ENCODE results near the gene PDCL3. TPM values are rescaled to one million over a fixed set of nuclear protein-coding genes. Genes with fewer than 3 reads are reported as not detected.

The PDCL3 gene
- total RNA-seq, 3 donors from 2014 or later (not counting 1 experiment from before 2014, with no cell fraction given), result 22.3 to 27.3 (median 24.8) TPM

GRCh38 chr2:100541404-100541803 lies 21.4 kb upstream of the PDCL3 start:
- 82% methylated on average over 3 of the region's 3 CpGs for WGBS (ENCODE audit: insufficient coverage)
- Histone ChIP-seq H3K27me3 (ENCODE audit: control insufficient read depth, insufficient read depth, low read length) (no peaks in the 10 kb centered on the region), H3K36me3 (ENCODE audit: control insufficient read depth, insufficient read depth, low read length) (no peaks in the 10 kb centered on the region), H3K9me3 (ENCODE audit: control insufficient read depth, insufficient read depth, low read length) (no peaks in the 10 kb centered on the region), H3K4me1 (ENCODE audit: control insufficient read depth, insufficient read depth, low read length) (no peaks in the 10 kb centered on the region), H3K4me3 (ENCODE audit: low read length) (no peak overlapping the region), H3K27ac (ENCODE audit: low read length) (no peak overlapping the region)
- Mint-ChIP-seq H3K27me3 (ENCODE audit: low read depth in 2 of 2) (peaks cover 4 to 10% of the 10 kb centered on the region in 2 donors), H3K4me3 (no peak overlapping the region), H3K9me3 (no peaks in the 10 kb centered on the region), H3K36me3 (no peaks in the 10 kb centered on the region), H3K4me1 (no peaks in the 10 kb centered on the region), H3K27ac (no peak overlapping the region)
- intact Hi-C loops (cut with micrococcal nuclease), result no loop called here
- no peak for ATAC-seq
- TF ChIP-seq, protein P1, sequence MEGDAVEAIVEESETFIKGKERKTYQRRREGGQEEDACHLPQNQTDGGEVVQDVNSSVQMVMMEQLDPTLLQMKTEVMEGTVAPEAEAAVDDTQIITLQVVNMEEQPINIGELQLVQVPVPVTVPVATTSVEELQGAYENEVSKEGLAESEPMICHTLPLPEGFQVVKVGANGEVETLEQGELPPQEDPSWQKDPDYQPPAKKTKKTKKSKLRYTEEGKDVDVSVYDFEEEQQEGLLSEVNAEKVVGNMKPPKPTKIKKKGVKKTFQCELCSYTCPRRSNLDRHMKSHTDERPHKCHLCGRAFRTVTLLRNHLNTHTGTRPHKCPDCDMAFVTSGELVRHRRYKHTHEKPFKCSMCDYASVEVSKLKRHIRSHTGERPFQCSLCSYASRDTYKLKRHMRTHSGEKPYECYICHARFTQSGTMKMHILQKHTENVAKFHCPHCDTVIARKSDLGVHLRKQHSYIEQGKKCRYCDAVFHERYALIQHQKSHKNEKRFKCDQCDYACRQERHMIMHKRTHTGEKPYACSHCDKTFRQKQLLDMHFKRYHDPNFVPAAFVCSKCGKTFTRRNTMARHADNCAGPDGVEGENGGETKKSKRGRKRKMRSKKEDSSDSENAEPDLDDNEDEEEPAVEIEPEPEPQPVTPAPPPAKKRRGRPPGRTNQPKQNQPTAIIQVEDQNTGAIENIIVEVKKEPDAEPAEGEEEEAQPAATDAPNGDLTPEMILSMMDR (IDR thresholded peaks at IDR 0.05), result no peak
- no peak for DNase-seq

- Histone ChIP-seq H3K4me3 (ENCODE audit: low read length) (no peak overlapping the region), H3K27ac (ENCODE audit: low read length) (no peak overlapping the region), H3K9me3 (ENCODE audit: control insufficient read depth, insufficient read depth, low read length) (no peaks in the 10 kb centered on the region), H3K27me3 (ENCODE audit: control insufficient read depth, insufficient read depth, low read length) (no peaks in the 10 kb centered on the region), H3K36me3 (ENCODE audit: control insufficient read depth, insufficient read depth, low read length) (no peaks in the 10 kb centered on the region), H3K4me1 (ENCODE audit: control insufficient read depth, insufficient read depth, low read length) (no peaks in the 10 kb centered on the region)
- WGBS (ENCODE audit: insufficient coverage), result 96% methylated on average over 6 of the region's 6 CpGs
- H3K9me3 Mint-ChIP-seq, result no peaks in the 10 kb centered on the region
- no peak for DNase-seq
- H3K27me3 Mint-ChIP-seq (ENCODE audit: low read depth in 2 of 2), result peaks cover 10 to 21% of the 10 kb centered on the region in 2 donors
- H3K36me3 Mint-ChIP-seq, result no peaks in the 10 kb centered on the region
- no peak overlapping the region for H3K27ac Mint-ChIP-seq
- TF ChIP-seq, protein P1 (IDR thresholded peaks at IDR 0.05), result no peak
- intact Hi-C loops (cut with micrococcal nuclease), result no loop called here
- no peaks in the 10 kb centered on the region for H3K4me1 Mint-ChIP-seq
- H3K4me3 Mint-ChIP-seq, result no peak overlapping the region
- ATAC-seq, result no peak
These were observed 20.4 kb upstream of the PDCL3 start for GRCh38 chr2:100542418-100542817.

DNA sequence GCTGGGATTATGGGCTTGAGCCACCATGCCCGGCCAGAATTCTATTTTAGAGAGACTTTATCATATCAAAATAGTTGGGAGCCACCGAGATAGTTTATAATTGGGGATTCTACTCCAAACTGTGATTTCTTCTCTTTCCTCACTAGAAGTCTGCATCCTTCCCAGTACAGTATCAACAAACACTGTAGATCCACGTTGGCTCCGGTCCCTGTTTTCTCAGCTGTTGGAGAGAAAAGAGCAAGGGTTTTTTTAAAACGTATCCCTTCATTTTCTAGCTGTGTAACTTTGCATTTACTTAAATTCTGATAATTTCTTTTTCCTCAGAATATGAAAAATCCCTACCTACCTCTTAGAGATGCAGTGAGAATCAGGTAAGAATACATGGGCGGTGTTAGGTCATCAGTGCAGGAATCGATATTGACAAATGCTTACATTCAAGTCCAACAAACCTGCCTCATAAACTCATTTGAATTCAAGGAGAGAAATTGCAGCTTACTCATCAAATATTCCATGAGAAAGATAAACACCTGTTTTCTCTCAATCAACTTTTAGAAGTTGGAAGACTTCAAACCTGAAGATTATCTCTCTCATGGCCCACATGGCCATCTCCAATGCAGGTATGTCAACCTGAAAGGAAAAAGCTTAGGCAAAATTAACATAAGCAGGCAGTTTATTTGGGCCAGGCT lies 17.7 kb upstream of the PDCL3 start:
- Mint-ChIP-seq H3K9me3 (no peaks in the 10 kb centered on the region), H3K27me3 (ENCODE audit: low read depth in 2 of 2) (peaks cover 21 to 32% of the 10 kb centered on the region in 2 donors), H3K36me3 (no peaks in the 10 kb centered on the region), H3K27ac (no peak overlapping the region), H3K4me3 (no peak overlapping the region), H3K4me1 (no peaks in the 10 kb centered on the region)
- Histone ChIP-seq H3K4me3 (ENCODE audit: low read length) (no peak overlapping the region), H3K9me3 (ENCODE audit: control insufficient read depth, insufficient read depth, low read length) (no peaks in the 10 kb centered on the region), H3K27me3 (ENCODE audit: control insufficient read depth, insufficient read depth, low read length) (no peaks in the 10 kb centered on the region), H3K36me3 (ENCODE audit: control insufficient read depth, insufficient read depth, low read length) (no peaks in the 10 kb centered on the region), H3K4me1 (ENCODE audit: control insufficient read depth, insufficient read depth, low read length) (no peaks in the 10 kb centered on the region), H3K27ac (ENCODE audit: low read length) (no peak overlapping the region)
- ATAC-seq (no peak), DNase-seq (no peak)
- TF ChIP-seq, protein P1 (IDR thresholded peaks at IDR 0.05), result no peak
- 91% methylated on average over 3 of the region's 7 CpGs for WGBS (ENCODE audit: insufficient coverage)
- intact Hi-C loops (cut with micrococcal nuclease), result no loop called here

DNA sequence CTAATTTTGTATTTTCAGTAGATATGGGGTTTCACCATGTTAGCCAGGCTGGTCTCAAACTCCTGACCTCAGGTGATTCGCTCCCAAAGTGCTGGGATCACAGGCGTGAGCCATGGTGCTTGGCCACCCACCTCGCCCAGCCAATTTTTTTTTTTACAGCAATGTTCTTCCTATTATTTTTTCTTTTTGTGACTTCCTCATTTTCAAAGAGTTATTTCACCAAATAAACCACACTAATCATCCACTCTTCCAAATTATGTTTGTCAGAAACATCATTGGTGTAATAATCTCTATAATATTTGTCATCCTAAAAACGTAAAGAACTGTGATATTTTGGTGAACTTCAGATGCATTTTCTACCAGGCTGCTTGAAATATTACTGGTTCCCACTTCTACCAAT lies 16.3 kb upstream of the PDCL3 start:
- intact Hi-C loops (cut with micrococcal nuclease), result no loop called here
- Histone ChIP-seq H3K27me3 (ENCODE audit: control insufficient read depth, insufficient read depth, low read length) (no peaks in the 10 kb centered on the region), H3K4me3 (ENCODE audit: low read length) (no peak overlapping the region), H3K4me1 (ENCODE audit: control insufficient read depth, insufficient read depth, low read length) (no peaks in the 10 kb centered on the region), H3K27ac (ENCODE audit: low read length) (no peak overlapping the region), H3K9me3 (ENCODE audit: control insufficient read depth, insufficient read depth, low read length) (no peaks in the 10 kb centered on the region), H3K36me3 (ENCODE audit: control insufficient read depth, insufficient read depth, low read length) (no peaks in the 10 kb centered on the region)
- no peaks in the 10 kb centered on the region for H3K9me3 Mint-ChIP-seq
- TF ChIP-seq, protein P1 (IDR thresholded peaks at IDR 0.05), result no peak
- no peak overlapping the region for H3K27ac Mint-ChIP-seq
- peaks cover 21 to 32% of the 10 kb centered on the region in 2 donors for H3K27me3 Mint-ChIP-seq (ENCODE audit: low read depth in 2 of 2)
- 68% methylated on average over 4 of the region's 4 CpGs for WGBS (ENCODE audit: insufficient coverage)
- no peaks in the 10 kb centered on the region for H3K4me1 Mint-ChIP-seq
- H3K36me3 Mint-ChIP-seq, result no peaks in the 10 kb centered on the region
- no peak overlapping the region for H3K4me3 Mint-ChIP-seq
- ATAC-seq (no peak), DNase-seq (no peak)
